HepG2 (cell line): ENCODE results near the gene KCNIP3. TPM values are rescaled to one million over a fixed set of nuclear protein-coding genes. Genes with fewer than 3 reads are reported as not detected.

Experiments used
- ESRRA ChIP-seq: sonication (generic); formaldehyde crosslinking; IDR thresholded peaks from 2 replicates; pipeline ENCODE4 v1.5.1; 2020; ENCODE audit warnings: mild to moderate bottlenecking, low read depth, missing genetic modification reagents
- FOXC1 ChIP-seq: sonication (generic); formaldehyde crosslinking; IDR thresholded peaks from 2 replicates; pipeline ENCODE4 v1.8.0; 2022; ENCODE audit warnings: mild to moderate bottlenecking, missing genetic modification reagents, borderline replicate concordance
- HNF1B ChIP-seq: sonication (generic); formaldehyde crosslinking; IDR thresholded peaks from 2 replicates; pipeline ENCODE4 v1.5.1; 2020; ENCODE audit warnings: mild to moderate bottlenecking, moderate library complexity, missing genetic modification reagents
- ISL2 ChIP-seq: sonication (generic); formaldehyde crosslinking; IDR thresholded peaks from 2 replicates; pipeline ENCODE4 v1.5.0; 2020; ENCODE audit warnings: missing genetic modification reagents
- MYC ChIP-seq: sonication (generic); formaldehyde crosslinking; IDR thresholded peaks from 2 replicates; pipeline ENCODE4 v1.9.0; 2021; ENCODE audit warnings: missing genetic modification reagents, borderline replicate concordance
- PHF20 ChIP-seq: sonication (generic); formaldehyde crosslinking; IDR thresholded peaks from 2 replicates; pipeline ENCODE4 v1.5.0; 2020; ENCODE audit warnings: mild to moderate bottlenecking, missing genetic modification reagents
- RARA ChIP-seq: IDR thresholded peaks from 2 replicates; pipeline ENCODE4 v1.6.1; 2016; ENCODE audit warnings: missing genetic modification reagents, missing compliant biosample characterization
- SMAD1 ChIP-seq: sonication (generic); formaldehyde crosslinking; IDR thresholded peaks from 2 replicates; pipeline ENCODE4 v1.4.0; 2020; ENCODE audit warnings: missing genetic modification reagents, low read depth, mild to moderate bottlenecking, borderline replicate concordance
- SMYD3 ChIP-seq: sonication (generic); formaldehyde crosslinking; IDR thresholded peaks from 2 replicates; pipeline ENCODE4 v1.8.1; 2023; ENCODE audit warnings: mild to moderate bottlenecking, missing genetic modification reagents
- ZNF280B ChIP-seq: sonication (generic); formaldehyde crosslinking; IDR thresholded peaks from 2 replicates; pipeline ENCODE4 v1.5.0; 2020; ENCODE audit warnings: missing genetic modification reagents, mild to moderate bottlenecking, borderline replicate concordance
- polyA plus RNA-seq, 8 experiments: library from polyadenylated mRNA; depleted of rRNA in 3 of 8; stranded (reverse) in 7 of 8; unstranded in 1 of 8; fragments of >200 nt; fragmentation: Illumina TruSeq in 4 of 8; extraction: Trizol in 4 of 8; gene quantifications; 2 replicates each; pipeline versions ENCODE4 v1.2.1 to v1.2.3, GENCODE V29; 2011 to 2016; ENCODE audit warnings: low read depth in 4 of 8, missing spikeins in 1 of 8, mixed read lengths in 1 of 8; ENCODE audit not compliant: insufficient read depth in 1 of 8
- total RNA-seq, 5 experiments: library from RNA; depleted of rRNA; stranded (reverse); fragments of >200 nt; fragmentation: Illumina TruSeq; extraction: Trizol; gene quantifications; 2 replicates each; pipeline ENCODE4 v1.2.3, GENCODE V29; 2016; ENCODE audit warnings: low read depth in 1 of 5

The KCNIP3 gene
- total and polyA plus RNA-seq, 2 of the 13 experiments (the other 11 are each of a cell fraction or from before 2014, with no cell fraction given) = not detected

GRCh38 chr2:95384854-95385569 is 87.9 kb downstream of the KCNIP3 start (continued):
- TF ChIP-seq MYC (CRISPR knock-in tag) = 0 out of 2 replicates have a peak, but pooled peaks have one; percentile 1
- TF ChIP-seq PHF20 (CRISPR knock-in tag) = no peak
- no peak for TF ChIP-seq RARA (CRISPR knock-in tag)
- TF ChIP-seq ZNF280B (CRISPR knock-in tag) = peak; percentile 19; the same call in 1 of the 2 replicates
- TF ChIP-seq ISL2 (CRISPR knock-in tag) = no peak
- peak; percentile 58; the same call in 1 of the 2 replicates for TF ChIP-seq FOXC1 (CRISPR knock-in tag)
- TF ChIP-seq SMYD3 = no peak
- TF ChIP-seq ESRRA (CRISPR knock-in tag) = no peak
- peak; percentile 36; the same call in 1 of the 2 replicates for TF ChIP-seq SMAD1 (CRISPR knock-in tag)
- TF ChIP-seq HNF1B (CRISPR knock-in tag) = no peak
